Endothelial cell of umbilical vein (primary cell): ENCODE data around the gene INPP5A. TPM values are rescaled to one million over a fixed set of nuclear protein-coding genes. Genes with fewer than 3 reads are reported as not detected.

Experiments used
- BruUV-seq: library from RNA; stranded (reverse); fragments of 400-500 nt; replicated peaks from 2 replicates; lab custom pipeline; 2021; lab: Mats Ljungman, UMichigan
- CTCF ChIA-PET: fragments of 300-600, 350-600 bp; sonication (Branson Sonifier 250); formaldehyde crosslinking; loops from one replicate; lab custom pipeline; 2021; ENCODE audit warnings: antibody characterized with exemption, inconsistent platforms; lab: Charles Lee
- POLR2A ChIA-PET: fragments of 300-600, 350-600 bp; sonication (Branson Sonifier 250); formaldehyde crosslinking; loops from one replicate; lab custom pipeline; 2021; ENCODE audit warnings: antibody characterized with exemption, inconsistent platforms; lab: Charles Lee
- DNase-seq: peaks from one replicate; pipeline ENCODE4 v3.0.0-alpha.2; 2011; ENCODE audit warnings: low read depth, low spot score
- FAIRE-seq: peaks from 2 replicates; lab custom pipeline; 2011; peaks lifted over from hg19 to GRCh38; lab: Jason Lieb, UNC
- H2AFZ ChIP-seq: 2 replicates; pipeline ENCODE4 v1.6.0; 2012; ENCODE audit warnings: low read depth, low read length, control low read depth, inconsistent platforms
- H3K27ac ChIP-seq: 2 replicates; pipeline ENCODE4 v1.5.1; 2011; ENCODE audit warnings: low read depth, mild to moderate bottlenecking, control low read depth, low read length, moderate library complexity; ENCODE audit not compliant: insufficient read depth
- H3K27me3 ChIP-seq, 2 experiments: 2 replicates each; pipeline versions ENCODE4 v1.6.0 to v1.6.1; 2011; ENCODE audit warnings: low read length in 2 of 2, mixed read lengths in 1 of 2; ENCODE audit not compliant: control insufficient read depth in 2 of 2, insufficient read depth in 2 of 2
- H3K36me3 ChIP-seq, 2 experiments: 2 replicates in 1 of 2; 3 replicates in 1 of 2; pipeline ENCODE4 v1.5.1; 2011; ENCODE audit warnings: low read length in 2 of 2, mild to moderate bottlenecking in 1 of 2, moderate library complexity in 1 of 2; ENCODE audit not compliant: control insufficient read depth in 2 of 2, insufficient read depth in 2 of 2; ENCODE audit errors: extremely low read depth in 1 of 2
- H3K4me1 ChIP-seq: 3 replicates; pipeline ENCODE4 v1.5.1; 2011; ENCODE audit warnings: mild to moderate bottlenecking, low read length; ENCODE audit not compliant: control insufficient read depth, insufficient read depth; ENCODE audit errors: extremely low read depth
- H3K4me2 ChIP-seq: 2 replicates; pipeline ENCODE4 v1.6.1; 2011; ENCODE audit warnings: low read length, control low read depth, mixed read lengths; ENCODE audit not compliant: insufficient read depth
- H3K4me3 ChIP-seq, 3 experiments: fragments of 200-600 bp in 1 of 3; sonication (generic), shearing (Covaris generic) in 1 of 3; replicated peaks in 1 of 3; 2 replicates each; pipeline ENCODE4 v1.5.1; 2011 to 2016; ENCODE audit warnings: control low read depth in 3 of 3, low read length in 3 of 3, mild to moderate bottlenecking in 2 of 3, inconsistent platforms in 1 of 3, low read depth in 1 of 3, moderate library complexity in 1 of 3; ENCODE audit not compliant: insufficient read depth in 1 of 3
- H3K79me2 ChIP-seq: 2 replicates; pipeline ENCODE4 v1.6.0; 2012; ENCODE audit warnings: low read length, inconsistent platforms; ENCODE audit not compliant: control insufficient read depth, insufficient read depth
- H3K9ac ChIP-seq: replicated peaks from 2 replicates; pipeline ENCODE3; 2011; ENCODE audit warnings: low read length, control low read depth; ENCODE audit not compliant: insufficient read depth; ENCODE audit errors: extremely low read depth
- H3K9me1 ChIP-seq: replicated peaks from 3 replicates; pipeline ENCODE4 v1.6.0; 2011; ENCODE audit warnings: mild to moderate bottlenecking, low read length; ENCODE audit not compliant: control insufficient read depth, insufficient read depth; ENCODE audit errors: extremely low read depth
- H3K9me3 ChIP-seq: replicated peaks from 2 replicates; pipeline ENCODE4 v1.5.1; 2012; ENCODE audit warnings: low read length, inconsistent platforms; ENCODE audit not compliant: control insufficient read depth, insufficient read depth
- H4K20me1 ChIP-seq: replicated peaks from 2 replicates; pipeline ENCODE3; 2011; ENCODE audit warnings: mild to moderate bottlenecking, low read length; ENCODE audit not compliant: control insufficient read depth, insufficient read depth; ENCODE audit errors: extremely low read depth
- CTCF ChIP-seq, 2 donors: IDR thresholded peaks; 1 replicate in 1 of 2; 2 replicates in 1 of 2; pipeline ENCODE4 v1.5.1; 2011; ENCODE audit warnings: low read length in 2 of 2, mild to moderate bottlenecking in 2 of 2, moderate library complexity in 2 of 2, control low read depth in 1 of 2, inconsistent platforms in 1 of 2, low read depth in 1 of 2; ENCODE audit not compliant: insufficient read depth in 1 of 2; ENCODE audit errors: extremely low read depth in 1 of 2
- EZH2 ChIP-seq: IDR thresholded peaks from 2 replicates; pipeline ENCODE4 v1.6.1; 2012; ENCODE audit warnings: borderline replicate concordance, low read depth, mild to moderate bottlenecking, moderate library complexity, low read length, inconsistent platforms; ENCODE audit not compliant: severe bottlenecking
- FOS ChIP-seq: IDR thresholded peaks from 2 replicates; pipeline ENCODE4 v1.6.1; 2011; ENCODE audit warnings: mild to moderate bottlenecking, low read length, moderate library complexity, borderline replicate concordance; ENCODE audit not compliant: insufficient read depth
- GATA2 ChIP-seq: IDR thresholded peaks from 2 replicates; pipeline ENCODE4 v1.7.0; 2011; ENCODE audit warnings: low read depth, mild to moderate bottlenecking, moderate library complexity, mixed read lengths, low read length; ENCODE audit not compliant: insufficient read length, insufficient read depth
- JUN ChIP-seq: IDR thresholded peaks from 2 replicates; pipeline ENCODE4 v1.6.1; 2011; ENCODE audit warnings: borderline replicate concordance, low read depth; ENCODE audit not compliant: insufficient read length, insufficient read depth
- MAX ChIP-seq: IDR thresholded peaks from 2 replicates; pipeline ENCODE4 v1.6.1; 2011; ENCODE audit not compliant: insufficient read depth, insufficient read length
- MYC ChIP-seq: IDR thresholded peaks from one replicate; pipeline ENCODE4 v1.6.1; 2011; ENCODE audit warnings: mild to moderate bottlenecking, low read depth, low read length
- POLR2A ChIP-seq: IDR thresholded peaks from 2 replicates; pipeline ENCODE4 v1.6.1; 2012; ENCODE audit warnings: low read depth, mild to moderate bottlenecking, control low read depth, low read length
- POLR2AphosphoS5 ChIP-seq: IDR thresholded peaks from 2 replicates; pipeline ENCODE4 v1.6.1; 2012; ENCODE audit warnings: low read depth, mild to moderate bottlenecking, control low read depth, low read length, moderate library complexity; ENCODE audit not compliant: insufficient read depth
- dilution Hi-C: fragments of 300-500 bp; cut with MboI; formaldehyde crosslinking; loops from one replicate; pipeline ENCODE4 v1.15.0; 2019; ENCODE audit warnings: low sequenced_read_pairs; ENCODE audit not compliant: extremely low pct_ligation_motif_present
- intact Hi-C: fragments of 100-400 bp; cut with micrococcal nuclease; formaldehyde crosslinking; loops from one replicate; pipeline ENCODE4 v1.10.0; 2022
- polyA plus RNA-seq, 4 experiments: library from polyadenylated mRNA; depleted of rRNA in 3 of 4; stranded (reverse) in 3 of 4; unstranded in 1 of 4; fragments of >200 nt; gene quantifications; 2 replicates each; pipeline versions ENCODE4 v1.2.1 to v1.2.3, GENCODE V29; 2011 to 2012; ENCODE audit warnings: missing spikeins in 1 of 4
- total RNA-seq: library from RNA; stranded (reverse); gene quantifications from 2 replicates; pipeline ENCODE4 v1.2.3, GENCODE V29; 2021

INPP5A gene
- total and polyA plus RNA-seq, 2 donors (not counting 3 experiments of a cell fraction or from before 2014, with no cell fraction given), result 22.9 to 33.2 TPM

- CTCF ChIA-PET, result interaction anchor here (0.9 kb wide), 1 partner anchor 128 kb away, joined by 4 read pairs; no protein-coding TSS in a partner anchor
- dilution Hi-C loops (no loop called here), intact Hi-C loops (no loop called here)
- Histone ChIP-seq H4K20me1 (no peaks in the 10 kb centered on the region), H3K4me3 (no peak overlapping the region), H3K9me1 (no peaks in the 10 kb centered on the region), H3K9me3 (no peaks in the 10 kb centered on the region), H3K79me2 (no peaks in the 10 kb centered on the region), H3K9ac (no peak overlapping the region), H2AFZ (no peak overlapping the region), H3K27ac (no peak overlapping the region), H3K36me3 (no peaks in the 10 kb centered on the region), H3K4me1 (no peaks in the 10 kb centered on the region), H3K4me2 (no peak overlapping the region), H3K27me3 (peaks cover 23 to 45% of the 10 kb centered on the region in 2 experiments)
- BruUV-seq, result no TSS peak
- POLR2A ChIA-PET, result no interaction called here
- no peak for DNase-seq
- TF ChIP-seq MAX, result no peak
- no peak for TF ChIP-seq CTCF (IDR thresholded peaks at IDR 0.05; ENCODE audit: extremely low read depth in 1 of 2, insufficient read depth in 1 of 2, low read depth in 1 of 2, low read length in 2 of 2)
- TF ChIP-seq FOS, result no peak
- no peak for TF ChIP-seq GATA2
- no peak for TF ChIP-seq JUN
- no peak for TF ChIP-seq EZH2
- TF ChIP-seq MYC, result no peak
- TF ChIP-seq POLR2AphosphoS5, result no peak
- no peak for TF ChIP-seq POLR2A
- FAIRE-seq, result no peak
Measured at GRCh38 chr10:132783165-132783939, 245.8 kb downstream of the INPP5A start.
